ENCODE results near the gene DAGLB.
A peak's percentile ranks its signal among the peaks of the same experiment; 100 is the strongest.

DAGLB gene

DNA sequence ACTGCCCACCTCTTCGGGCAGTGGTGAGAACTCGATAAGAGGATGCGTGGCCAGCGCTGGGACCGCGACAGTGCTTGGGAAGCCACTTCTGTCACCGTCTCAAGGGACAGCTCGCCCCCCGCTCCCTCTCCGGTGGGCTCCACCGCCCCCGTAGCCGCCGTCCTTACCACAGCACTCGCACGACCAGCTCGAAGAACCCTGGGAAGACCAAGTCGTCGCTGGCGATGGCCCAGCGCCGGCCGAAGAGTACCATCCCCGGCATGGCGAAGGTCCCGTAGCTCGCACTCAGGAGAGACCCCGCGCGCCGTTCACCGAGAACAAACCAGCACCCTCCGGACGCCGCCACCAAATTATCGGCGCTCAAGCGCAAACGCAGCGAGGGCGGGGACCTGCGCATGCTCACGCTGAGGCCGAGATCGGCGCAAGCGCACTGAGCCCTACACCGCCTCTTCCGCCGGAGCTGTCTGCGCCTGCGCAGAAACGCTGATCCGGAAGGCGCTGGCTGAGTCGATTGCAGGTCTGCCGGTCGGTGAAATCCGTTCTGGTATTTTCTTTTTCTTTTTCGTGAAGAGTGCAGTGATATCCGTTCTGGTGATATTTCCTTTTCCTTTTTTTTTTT lies at the start of gene DAGLB:
Gene DAGLB (minus strand): TSS at position 374 of the 619 bp plus-strand sequence. CDS start 112 bp downstream, at position 262.
- peaks cover 4% of the 10 kb centered on the region for H3K36me3 Mint-ChIP-seq
- H3K27me3 Mint-ChIP-seq = no peaks in the 10 kb centered on the region
- H3K4me1 Mint-ChIP-seq (ENCODE audit: low read depth) = peaks cover 37% of the 10 kb centered on the region
- H3K4me3 Mint-ChIP-seq = peak within 1 kb of the TSS; percentile 95
- H3K27ac Mint-ChIP-seq = peak within 1 kb of the TSS; percentile 92
- H3K9me3 Mint-ChIP-seq (ENCODE audit: low read depth) = no peaks in the 10 kb centered on the region

DNA sequence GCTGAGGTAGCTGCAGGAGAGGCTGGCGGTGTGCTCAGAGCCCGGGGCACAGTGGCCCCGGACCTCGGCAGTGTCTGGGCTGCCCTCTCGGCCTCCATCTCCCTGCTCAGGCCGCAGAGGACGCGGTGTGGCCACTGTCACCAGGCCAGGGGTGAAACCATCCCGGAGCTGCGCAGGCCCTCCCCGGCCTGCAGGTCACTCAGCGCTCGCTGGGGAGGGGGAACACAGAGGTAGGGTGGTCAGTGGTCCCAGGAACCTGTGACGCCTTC lies 49.8 kb upstream of the DAGLB start:
- Mint-ChIP-seq H3K27me3 (no peaks in the 10 kb centered on the region), H3K9me3 (ENCODE audit: low read depth) (no peaks in the 10 kb centered on the region), H3K36me3 (no peaks in the 10 kb centered on the region), H3K27ac (no peak overlapping the region), H3K4me3 (no peak overlapping the region), H3K4me1 (ENCODE audit: low read depth) (no peaks in the 10 kb centered on the region)

DNA sequence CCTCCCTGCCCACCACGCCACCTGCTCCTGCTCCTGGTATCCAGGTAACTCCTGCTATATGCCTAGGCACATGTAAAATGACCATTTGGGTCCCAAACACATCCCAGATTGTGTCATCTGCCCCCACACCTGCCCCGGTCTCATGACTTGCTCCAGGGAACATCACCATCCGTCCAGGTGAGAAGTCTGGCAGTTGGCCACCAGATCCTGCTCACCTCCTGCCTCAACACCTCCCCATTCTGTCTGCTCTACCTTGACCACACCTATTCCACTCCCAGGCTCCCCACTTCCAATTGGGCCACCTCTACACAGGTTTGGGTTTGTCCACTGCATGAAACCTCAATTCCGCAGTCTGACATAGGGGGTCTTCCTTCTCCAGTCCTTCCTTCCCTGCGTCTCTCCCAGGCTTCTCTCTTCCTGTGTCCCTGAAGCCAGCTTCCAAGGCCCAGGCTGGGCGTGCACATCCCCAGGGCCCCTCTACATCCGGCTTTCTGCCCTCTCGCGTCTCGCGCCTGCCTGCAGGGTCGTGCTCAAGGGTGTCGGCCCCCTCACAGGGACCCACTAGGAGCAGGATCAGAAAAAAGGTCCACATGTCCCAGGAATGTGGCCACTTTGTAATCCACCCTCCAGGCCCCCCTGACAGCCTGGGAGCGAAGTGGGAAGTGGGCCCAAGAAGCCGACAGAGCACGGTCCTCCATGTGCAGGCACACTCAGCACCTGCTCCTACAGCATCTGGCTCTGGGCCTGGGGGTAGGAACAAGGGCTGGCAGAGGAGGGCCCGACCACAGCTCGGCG lies 49.3 kb upstream of the DAGLB start:
- H3K36me3 Mint-ChIP-seq = no peaks in the 10 kb centered on the region
- H3K4me1 Mint-ChIP-seq (ENCODE audit: low read depth) = no peaks in the 10 kb centered on the region
- no peak overlapping the region for H3K4me3 Mint-ChIP-seq
- no peak overlapping the region for H3K27ac Mint-ChIP-seq
- H3K27me3 Mint-ChIP-seq = no peaks in the 10 kb centered on the region
- H3K9me3 Mint-ChIP-seq (ENCODE audit: low read depth) = no peaks in the 10 kb centered on the region

DNA sequence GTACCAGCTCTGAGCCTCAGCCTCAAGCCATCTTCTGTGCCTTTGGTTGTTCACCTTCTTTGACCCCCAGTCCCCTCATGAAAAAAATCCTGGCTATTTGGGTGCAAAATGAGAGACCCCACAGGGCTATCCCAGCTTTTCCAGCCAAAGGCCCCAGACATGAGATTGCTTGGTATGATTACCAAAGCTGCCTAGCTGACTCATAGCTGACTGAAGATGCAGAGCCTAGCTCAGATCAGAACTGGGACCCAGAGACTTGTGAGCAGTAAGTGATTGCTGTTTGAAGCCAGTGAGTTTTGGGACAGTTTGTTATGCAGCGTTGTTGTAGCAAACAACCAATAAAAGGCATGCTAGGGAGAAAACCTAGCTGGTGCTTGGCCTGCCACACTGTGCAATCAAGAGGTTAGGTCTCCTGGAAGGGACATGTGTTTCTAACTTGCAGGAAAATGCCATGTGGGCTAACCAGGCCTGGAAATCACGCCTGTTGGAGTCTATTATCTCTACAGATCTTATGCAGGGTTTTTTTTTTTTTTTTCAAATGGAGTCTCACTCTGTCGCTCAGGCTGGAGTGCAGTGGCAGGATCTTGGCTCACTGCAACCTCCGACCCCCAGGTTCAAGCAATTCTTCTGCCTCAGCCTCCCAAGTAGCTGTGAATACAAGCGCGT lies 48.0 kb upstream of the DAGLB start:
- no peak overlapping the region for H3K4me3 Mint-ChIP-seq
- H3K27ac Mint-ChIP-seq = no peak overlapping the region
- H3K27me3 Mint-ChIP-seq = no peaks in the 10 kb centered on the region
- no peaks in the 10 kb centered on the region for H3K36me3 Mint-ChIP-seq
- H3K9me3 Mint-ChIP-seq (ENCODE audit: low read depth) = no peaks in the 10 kb centered on the region
- no peaks in the 10 kb centered on the region for H3K4me1 Mint-ChIP-seq (ENCODE audit: low read depth)

- H3K4me3 Mint-ChIP-seq = no peak overlapping the region
- H3K27me3 Mint-ChIP-seq = no peaks in the 10 kb centered on the region
- H3K4me1 Mint-ChIP-seq (ENCODE audit: low read depth) = no peaks in the 10 kb centered on the region
- no peaks in the 10 kb centered on the region for H3K9me3 Mint-ChIP-seq (ENCODE audit: low read depth)
- H3K27ac Mint-ChIP-seq = no peak overlapping the region
- H3K36me3 Mint-ChIP-seq = no peaks in the 10 kb centered on the region
Measured at GRCh38 chr7:6494365-6494764, 46.6 kb upstream of the DAGLB start.

DNA sequence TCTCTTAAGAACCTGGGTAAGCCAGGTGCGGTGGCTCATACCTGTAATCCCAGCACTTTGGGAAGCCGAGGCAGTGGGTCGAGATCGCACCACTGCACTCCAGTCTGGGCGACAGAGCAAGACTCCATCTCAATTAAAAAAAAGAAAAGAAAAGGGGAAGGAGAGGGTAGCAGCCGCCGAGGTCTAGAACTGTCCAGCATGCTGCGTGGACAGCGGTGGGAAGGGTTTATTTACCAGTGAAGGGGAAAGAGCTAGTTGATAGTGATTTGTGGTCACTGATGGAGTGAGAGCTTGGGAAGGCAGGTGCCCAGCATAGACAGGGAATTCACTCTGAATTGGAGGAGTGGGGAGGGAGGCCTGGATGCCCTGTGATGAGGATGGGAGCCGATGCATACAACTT lies 43.4 kb upstream of the DAGLB start:
- Mint-ChIP-seq H3K36me3 (no peaks in the 10 kb centered on the region), H3K4me1 (ENCODE audit: low read depth) (no peaks in the 10 kb centered on the region), H3K4me3 (no peak overlapping the region), H3K9me3 (ENCODE audit: low read depth) (no peaks in the 10 kb centered on the region), H3K27ac (no peak overlapping the region), H3K27me3 (no peaks in the 10 kb centered on the region)

DNA sequence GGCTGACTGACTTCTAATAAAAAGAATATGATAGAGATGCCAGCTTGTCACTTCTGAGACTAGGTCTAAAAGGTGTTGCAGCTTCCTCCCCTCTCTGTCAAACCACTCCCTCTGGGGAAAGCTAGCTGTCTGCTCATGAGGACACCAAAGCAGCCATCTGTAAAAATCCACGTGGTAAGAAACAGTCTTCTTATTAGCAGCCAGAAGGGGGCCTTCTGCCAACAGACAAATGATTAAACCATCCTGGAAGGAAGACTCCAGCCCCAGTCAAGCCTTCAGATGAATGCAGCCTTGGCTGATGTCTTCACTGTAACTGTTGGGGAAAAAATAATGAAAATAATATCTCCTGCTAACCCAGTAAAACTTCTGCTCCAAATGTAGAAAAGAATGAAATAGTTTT lies 41.9 kb upstream of the DAGLB start:
- peaks cover 3% of the 10 kb centered on the region for H3K4me1 Mint-ChIP-seq (ENCODE audit: low read depth)
- H3K4me3 Mint-ChIP-seq = no peak overlapping the region

DNA sequence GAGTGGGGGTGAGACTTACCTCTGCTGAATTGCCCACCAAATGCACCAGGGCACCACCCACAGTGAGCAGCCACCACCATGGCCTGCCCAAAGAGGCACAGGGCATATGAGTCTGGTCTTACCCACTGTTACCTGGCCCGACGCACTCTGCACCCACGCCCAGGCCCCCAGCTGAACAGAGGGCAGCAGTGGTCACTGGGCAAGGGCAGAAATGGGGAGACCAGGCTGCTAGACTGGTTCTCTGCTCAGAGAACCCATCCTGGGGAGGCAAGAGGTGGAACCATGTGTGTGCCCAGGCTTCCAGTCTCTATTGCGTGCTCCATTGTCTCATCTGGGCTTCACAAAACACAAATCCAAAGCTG lies 39.4 kb upstream of the DAGLB start:
- Mint-ChIP-seq H3K4me3 (no peak overlapping the region), H3K36me3 (no peaks in the 10 kb centered on the region), H3K9me3 (ENCODE audit: low read depth) (no peaks in the 10 kb centered on the region)

More for the DNA sequence above, 41.9 kb upstream of the DAGLB start:
- Mint-ChIP-seq H3K9me3 (ENCODE audit: low read depth) (no peaks in the 10 kb centered on the region), H3K27me3 (no peaks in the 10 kb centered on the region), H3K36me3 (no peaks in the 10 kb centered on the region), H3K27ac (no peak overlapping the region)

GRCh38 chr7:6486438-6487183 lies 38.9 kb upstream of the DAGLB start:
- Mint-ChIP-seq H3K4me1 (ENCODE audit: low read depth) (peaks cover 20% of the 10 kb centered on the region), H3K36me3 (no peaks in the 10 kb centered on the region), H3K4me3 (no peak overlapping the region), H3K27me3 (no peaks in the 10 kb centered on the region), H3K27ac (no peak overlapping the region), H3K9me3 (ENCODE audit: low read depth) (no peaks in the 10 kb centered on the region)

More for the DNA sequence above, 39.4 kb upstream of the DAGLB start:
- no peaks in the 10 kb centered on the region for H3K27me3 Mint-ChIP-seq
- no peak overlapping the region for H3K27ac Mint-ChIP-seq
- H3K4me1 Mint-ChIP-seq (ENCODE audit: low read depth) = peaks cover 16% of the 10 kb centered on the region

GRCh38 chr7:6482743-6483119 lies 35.0 kb upstream of the DAGLB start:
- Mint-ChIP-seq H3K4me1 (ENCODE audit: low read depth) (peaks cover 53% of the 10 kb centered on the region), H3K36me3 (no peaks in the 10 kb centered on the region), H3K4me3 (peak overlapping the region; percentile 93), H3K27ac (peak overlapping the region; percentile 82), H3K9me3 (ENCODE audit: low read depth) (no peaks in the 10 kb centered on the region), H3K27me3 (no peaks in the 10 kb centered on the region)

DNA sequence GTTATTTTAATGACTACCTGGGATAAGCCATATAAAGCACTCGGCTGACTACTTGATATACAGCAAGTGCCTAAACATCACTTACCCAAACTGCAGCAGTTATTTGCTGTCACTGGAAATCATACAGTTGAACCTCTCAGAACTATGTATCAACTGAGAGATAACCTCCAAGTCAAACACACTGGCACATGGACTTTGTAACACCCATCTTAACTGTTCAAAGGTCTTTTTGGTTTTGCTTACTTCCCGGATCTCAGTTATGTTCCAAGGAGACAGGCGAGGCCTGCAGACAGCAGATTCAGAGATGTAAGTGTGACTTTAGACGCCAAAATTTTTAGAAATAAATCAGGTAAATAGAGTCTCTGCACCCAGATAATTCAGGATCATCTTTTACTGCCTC lies 34.6 kb upstream of the DAGLB start:
- Mint-ChIP-seq H3K4me3 (peak overlapping the region; percentile 93), H3K27me3 (no peaks in the 10 kb centered on the region), H3K36me3 (no peaks in the 10 kb centered on the region), H3K4me1 (ENCODE audit: low read depth) (peaks cover 57% of the 10 kb centered on the region), H3K27ac (peak overlapping the region; percentile 28), H3K9me3 (ENCODE audit: low read depth) (no peaks in the 10 kb centered on the region)

DNA sequence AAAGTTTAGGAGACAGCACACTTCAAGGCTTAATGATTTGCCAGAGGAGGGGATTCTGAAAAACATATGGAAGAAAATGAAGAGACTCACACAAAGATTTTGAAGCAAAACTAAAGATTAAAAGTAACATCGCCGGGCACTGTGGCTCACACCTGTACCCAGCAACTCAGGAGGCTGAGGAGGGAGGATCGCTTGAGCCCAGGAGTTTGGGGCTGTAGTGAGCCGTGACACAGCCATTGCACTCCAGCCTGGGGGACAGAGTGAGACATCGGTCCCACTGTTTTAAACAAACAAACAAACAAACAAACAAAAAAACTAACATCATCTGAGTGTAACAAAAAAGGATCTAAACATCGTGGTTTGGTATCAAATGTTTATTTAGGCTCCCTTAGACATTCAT lies 33.7 kb upstream of the DAGLB start:
- peaks cover 66% of the 10 kb centered on the region for H3K4me1 Mint-ChIP-seq (ENCODE audit: low read depth)
- H3K9me3 Mint-ChIP-seq (ENCODE audit: low read depth) = no peaks in the 10 kb centered on the region
- H3K27ac Mint-ChIP-seq = no peak overlapping the region
- no peaks in the 10 kb centered on the region for H3K36me3 Mint-ChIP-seq
- peak overlapping the region; percentile 74 for H3K4me3 Mint-ChIP-seq
- no peaks in the 10 kb centered on the region for H3K27me3 Mint-ChIP-seq

DNA sequence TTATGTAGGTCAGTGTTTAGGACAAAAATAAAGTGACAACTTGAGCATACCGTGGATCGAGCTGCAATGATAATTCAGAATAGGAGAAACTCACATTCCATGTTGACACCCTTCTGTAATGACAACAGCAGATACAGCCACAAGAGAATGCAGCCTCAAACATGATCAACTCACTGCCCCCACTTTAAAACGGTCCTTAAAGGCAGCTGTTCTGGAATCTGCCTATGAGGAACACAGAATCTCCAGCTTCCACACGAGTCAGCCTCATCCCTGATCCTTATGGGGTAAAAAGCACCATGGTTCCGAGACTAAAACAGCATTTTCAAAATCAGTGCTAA lies 32.5 kb upstream of the DAGLB start:
- Mint-ChIP-seq H3K9me3 (ENCODE audit: low read depth) (no peaks in the 10 kb centered on the region), H3K27ac (peak overlapping the region; percentile 50), H3K27me3 (no peaks in the 10 kb centered on the region), H3K36me3 (no peaks in the 10 kb centered on the region), H3K4me3 (peak overlapping the region; percentile 20), H3K4me1 (ENCODE audit: low read depth) (peaks cover 77% of the 10 kb centered on the region)

- Mint-ChIP-seq H3K4me3 (no peak overlapping the region), H3K27ac (no peak overlapping the region), H3K9me3 (ENCODE audit: low read depth) (no peaks in the 10 kb centered on the region), H3K36me3 (no peaks in the 10 kb centered on the region), H3K27me3 (no peaks in the 10 kb centered on the region), H3K4me1 (ENCODE audit: low read depth) (peaks cover 74% of the 10 kb centered on the region)
Measured at GRCh38 chr7:6479067-6479466, 31.3 kb upstream of the DAGLB start.

DNA sequence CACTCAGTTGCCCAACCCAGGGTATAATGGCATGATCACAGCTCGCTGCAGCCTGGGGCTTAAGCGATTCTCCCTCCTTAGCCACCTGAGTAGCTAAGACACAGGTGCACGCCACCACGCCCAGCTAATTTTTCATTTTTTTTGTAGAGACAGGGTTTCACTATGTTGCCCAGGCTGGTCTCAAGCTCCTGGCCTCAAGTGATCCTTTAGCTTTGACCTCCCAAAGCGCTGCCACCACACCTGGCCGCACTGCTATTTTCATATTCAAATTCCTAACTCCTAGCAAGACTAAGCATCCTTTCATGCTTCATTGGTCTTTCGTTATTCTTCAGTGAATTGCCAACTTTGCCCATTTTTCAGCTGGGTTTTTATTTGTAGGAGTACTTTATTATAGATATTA lies 30.4 kb upstream of the DAGLB start:
- no peak overlapping the region for H3K4me3 Mint-ChIP-seq
- H3K27me3 Mint-ChIP-seq = no peaks in the 10 kb centered on the region
- H3K9me3 Mint-ChIP-seq (ENCODE audit: low read depth) = no peaks in the 10 kb centered on the region
- H3K27ac Mint-ChIP-seq = no peak overlapping the region
- H3K4me1 Mint-ChIP-seq (ENCODE audit: low read depth) = peaks cover 75% of the 10 kb centered on the region
- H3K36me3 Mint-ChIP-seq = no peaks in the 10 kb centered on the region

All from activated naive CD8-positive, alpha-beta T cell (primary cell).